Activated CD4-positive, alpha-beta T cell treated with anti-CD3 and anti-CD28 coated beads, Interleukin-2, Interleukin-6, amounts not matched to agents 100 ng/mL and 50 ng/mL, durations not matched to agents 16 hours and 8 hours (primary cell): ENCODE results near the gene EPHA6.
"Not testable (repeated sequence)": the region's sequence is repeated elsewhere in the genome, so short reads cannot be mapped to it uniquely, and the experiment has no call there.

ENCODE experiments used
- DNase-seq: peaks from one replicate; pipeline ENCODE4 v3.0.0-alpha.2; 2020

The EPHA6 gene

GRCh38 chr3:96931119-96931862, 116.9 kb downstream of the EPHA6 start:
- no peak for DNase-seq

GRCh38 chr3:96942131-96942530, 127.7 kb downstream of the EPHA6 start:
- not testable (repeated sequence) for DNase-seq

- DNase-seq: no peak
Measured at GRCh38 chr3:96958856-96959255, 144.5 kb downstream of the EPHA6 start.

- no peak for DNase-seq
Measured at GRCh38 chr3:96959474-96959873, 145.1 kb downstream of the EPHA6 start.

GRCh38 chr3:96959901-96960641, 145.7 kb downstream of the EPHA6 start:
- DNase-seq: no peak

- DNase-seq: no peak
Measured at GRCh38 chr3:96960661-96961330, 146.4 kb downstream of the EPHA6 start.

GRCh38 chr3:96961576-96961975, 147.2 kb downstream of the EPHA6 start:
- DNase-seq: no peak

- no peak for DNase-seq
Measured at GRCh38 chr3:96966181-96966929, 152.0 kb downstream of the EPHA6 start.

- no peak for DNase-seq
Measured at GRCh38 chr3:96970211-96970610, 155.8 kb downstream of the EPHA6 start.

GRCh38 chr3:96977671-96978070, 163.3 kb downstream of the EPHA6 start:
- DNase-seq: no peak

- not testable (repeated sequence) for DNase-seq
Measured at GRCh38 chr3:96983716-96984115, 169.3 kb downstream of the EPHA6 start.

- DNase-seq: no peak
Measured at GRCh38 chr3:96986241-96986640, 171.8 kb downstream of the EPHA6 start.

GRCh38 chr3:96991231-96991630, 176.8 kb downstream of the EPHA6 start:
- DNase-seq: no peak

GRCh38 chr3:96991800-96992365, 177.5 kb downstream of the EPHA6 start:
- no peak for DNase-seq

- no peak for DNase-seq
Measured at GRCh38 chr3:96994988-96995387, 180.6 kb downstream of the EPHA6 start.

GRCh38 chr3:96996009-96996408, 181.6 kb downstream of the EPHA6 start:
- DNase-seq: no peak

GRCh38 chr3:97001611-97002010, 187.2 kb downstream of the EPHA6 start:
- DNase-seq: no peak

GRCh38 chr3:97009427-97010019, 195.1 kb downstream of the EPHA6 start:
- no peak for DNase-seq

- no peak for DNase-seq
Measured at GRCh38 chr3:97010881-97011657, 196.7 kb downstream of the EPHA6 start.

- no peak for DNase-seq
Measured at GRCh38 chr3:97021778-97022177, 207.4 kb downstream of the EPHA6 start.

GRCh38 chr3:97025612-97026011, 211.2 kb downstream of the EPHA6 start:
- not testable (repeated sequence) for DNase-seq
